SK-N-SH (cell line): ENCODE measurements around the gene TSPAN8. TPM values are rescaled to one million over a fixed set of nuclear protein-coding genes. Genes with fewer than 3 reads are reported as not detected.

Experiments used
- CTCF ChIA-PET: fragments of 300-600, 350-600 bp; formaldehyde crosslinking; extraction: SDS; loops from one replicate; lab custom pipeline; 2021; lab: Yijun Ruan, JAX
- POLR2A ChIA-PET: fragments of 350-600 bp; sonication (Branson Sonifier 250); formaldehyde crosslinking; extraction: SDS; loops from one replicate; lab custom pipeline; 2020; ENCODE audit warnings: antibody characterized with exemption, inconsistent platforms; lab: Yijun Ruan, JAX
- DNase-seq: peaks from one replicate; pipeline ENCODE4 v3.0.0; 2012
- H2AFZ ChIP-seq: fragments of 200-600 bp; sonication (generic); 2 replicates; pipeline ENCODE4 v1.8.1; 2016; ENCODE audit warnings: antibody characterized with exemption, mild to moderate bottlenecking, low read depth
- H3F3A ChIP-seq: fragments of 200-600 bp; sonication (generic); replicated peaks from 2 replicates; pipeline ENCODE3; 2016; ENCODE audit warnings: antibody characterized with exemption, mild to moderate bottlenecking; ENCODE audit not compliant: insufficient read depth
- H3K27ac ChIP-seq, 2 experiments: fragments of 200-500 bp in 1 of 2; fragments of 200-600 bp in 1 of 2; sonication (Bioruptor generic) in 1 of 2; sonication (generic), shearing (Covaris generic) in 1 of 2; 2 replicates each; pipeline versions ENCODE4 v1.5.1 to v1.6.1; 2014 to 2016; ENCODE audit warnings: low read depth in 2 of 2, inconsistent platforms in 1 of 2, low read length in 1 of 2, mild to moderate bottlenecking in 1 of 2, mixed read lengths in 1 of 2
- H3K27me3 ChIP-seq: fragments of 200-600 bp; sonication (generic), shearing (Covaris generic); 2 replicates; pipeline ENCODE4 v1.6.1; 2016; ENCODE audit warnings: mixed run types; ENCODE audit not compliant: insufficient read depth
- H3K36me3 ChIP-seq, 2 experiments: fragments of 200-500 bp in 1 of 2; fragments of 200-600 bp in 1 of 2; sonication (Bioruptor generic) in 1 of 2; sonication (generic) in 1 of 2; replicated peaks in 1 of 2; 2 replicates each; pipeline versions ENCODE3 to v1.5.1; 2014 to 2016; ENCODE audit warnings: low read length in 1 of 2, mild to moderate bottlenecking in 1 of 2; ENCODE audit not compliant: insufficient read depth in 2 of 2, control insufficient read depth in 1 of 2
- H3K4me1 ChIP-seq, 2 experiments: fragments of 200-500 bp in 1 of 2; fragments of 200-600 bp in 1 of 2; sonication (Bioruptor generic) in 1 of 2; sonication (generic), shearing (Covaris generic) in 1 of 2; 2 replicates each; pipeline versions ENCODE4 v1.5.1 to v1.6.1; 2014 to 2016; ENCODE audit warnings: low read depth in 1 of 2, low read length in 1 of 2, mixed run types in 1 of 2; ENCODE audit not compliant: insufficient read depth in 2 of 2, control insufficient read depth in 1 of 2
- H3K4me2 ChIP-seq: fragments of 200-600 bp; sonication (generic), shearing (Covaris generic); 2 replicates; pipeline ENCODE4 v1.6.1; 2017; ENCODE audit warnings: mixed run types
- H3K4me3 ChIP-seq, 2 experiments: fragments of 200-500 bp in 1 of 2; fragments of 200-600 bp in 1 of 2; sonication (Bioruptor generic) in 1 of 2; sonication (generic), shearing (Covaris generic) in 1 of 2; 2 replicates each; pipeline versions ENCODE4 v1.5.1 to v1.8.1; 2014 to 2016; ENCODE audit warnings: low read depth in 2 of 2, inconsistent platforms in 1 of 2, low read length in 1 of 2, mild to moderate bottlenecking in 1 of 2, mixed read lengths in 1 of 2, moderate library complexity in 1 of 2
- H3K79me2 ChIP-seq: fragments of 200-600 bp; sonication (generic); 2 replicates; pipeline ENCODE4 v1.8.1; 2017; ENCODE audit warnings: mild to moderate bottlenecking; ENCODE audit not compliant: insufficient read depth
- H3K9ac ChIP-seq: fragments of 200-600 bp; sonication (generic); 2 replicates; pipeline ENCODE4 v1.6.1; 2017; ENCODE audit warnings: mixed run types
- H3K9me2 ChIP-seq: fragments of 200-600 bp; sonication (generic); 2 replicates; pipeline ENCODE4 v1.6.1; 2017; ENCODE audit warnings: mixed run types
- H3K9me3 ChIP-seq: fragments of 200-600 bp; sonication (generic); 2 replicates; pipeline ENCODE4 v1.6.1; 2017; ENCODE audit warnings: mixed run types, mild to moderate bottlenecking, moderate library complexity
- H4K20me1 ChIP-seq: fragments of 200-600 bp; sonication (generic); 2 replicates; pipeline ENCODE4 v1.6.1; 2017; ENCODE audit warnings: mild to moderate bottlenecking, mixed run types; ENCODE audit not compliant: insufficient read depth
- CHD2 ChIP-seq: fragments of 150-350 bp; IDR thresholded peaks from 2 replicates; pipeline ENCODE4 v1.6.1; 2018; ENCODE audit warnings: low read length; ENCODE audit not compliant: partially characterized antibody
- CTCF ChIP-seq: fragments of 200-600 bp; sonication (generic); IDR thresholded peaks from 2 replicates; pipeline ENCODE4 v1.6.1; 2017; ENCODE audit warnings: antibody characterized with exemption, mild to moderate bottlenecking, moderate library complexity
- ELF1 ChIP-seq: IDR thresholded peaks from 2 replicates; pipeline ENCODE4 v1.4.0; 2012
- EP300 ChIP-seq, 2 experiments: IDR thresholded peaks; 2 replicates each; pipeline versions ENCODE4 v1.4.0 to v1.6.1; 2012; ENCODE audit warnings: borderline replicate concordance in 1 of 2, low read depth in 1 of 2, low read length in 1 of 2
- FOXM1 ChIP-seq: IDR thresholded peaks from 2 replicates; pipeline ENCODE4 v1.4.0; 2012; ENCODE audit warnings: low read depth, mild to moderate bottlenecking
- GABPA ChIP-seq: IDR thresholded peaks from 2 replicates; pipeline ENCODE4 v1.4.0; 2012; ENCODE audit warnings: low read depth, mild to moderate bottlenecking
- GATA2 ChIP-seq: sonication (generic); formaldehyde crosslinking; IDR thresholded peaks from 2 replicates; pipeline ENCODE4 v1.5.0; 2020; ENCODE audit warnings: mild to moderate bottlenecking, missing genetic modification reagents
- IRF3 ChIP-seq: fragments of 150-350 bp; IDR thresholded peaks from 2 replicates; pipeline ENCODE4 v1.6.1; 2016; ENCODE audit warnings: mild to moderate bottlenecking, low read depth, low read length
- JUND ChIP-seq: IDR thresholded peaks from 2 replicates; pipeline ENCODE4 v1.4.0; 2012
- MEF2A ChIP-seq: IDR thresholded peaks from 2 replicates; pipeline ENCODE4 v1.4.0; 2012; ENCODE audit warnings: low read depth, borderline replicate concordance
- MXI1 ChIP-seq: IDR thresholded peaks from 2 replicates; pipeline ENCODE4 v1.6.1; 2012; ENCODE audit warnings: mild to moderate bottlenecking, low read depth, low read length, improper control_type of control experiment
- NRF1 ChIP-seq: IDR thresholded peaks from 2 replicates; pipeline ENCODE4 v1.6.1; 2012; ENCODE audit warnings: low read depth, mild to moderate bottlenecking, low read length
- RAD21 ChIP-seq: IDR thresholded peaks from 2 replicates; pipeline ENCODE4 v1.6.1; 2012; ENCODE audit warnings: mild to moderate bottlenecking, low read length
- RCOR1 ChIP-seq: fragments of 150-350 bp; IDR thresholded peaks from 2 replicates; pipeline ENCODE4 v1.6.1; 2017; ENCODE audit warnings: antibody characterized with exemption, low read length
- RFX5 ChIP-seq: IDR thresholded peaks from 2 replicates; pipeline ENCODE4 v1.6.1; 2012; ENCODE audit warnings: mild to moderate bottlenecking, improper control_type of control experiment, low read length
- SIN3A ChIP-seq: IDR thresholded peaks from 2 replicates; pipeline ENCODE4 v1.6.1; 2012; ENCODE audit warnings: low read depth, mild to moderate bottlenecking, low read length, moderate library complexity, borderline replicate concordance
- SMC3 ChIP-seq: IDR thresholded peaks from 2 replicates; pipeline ENCODE4 v1.6.1; 2012; ENCODE audit warnings: low read depth, low read length, improper control_type of control experiment
- TAF1 ChIP-seq: IDR thresholded peaks from 2 replicates; pipeline ENCODE4 v1.6.1; 2012; ENCODE audit warnings: low read depth, mild to moderate bottlenecking, low read length, moderate library complexity, borderline replicate concordance
- TCF12 ChIP-seq: IDR thresholded peaks from 2 replicates; pipeline ENCODE4 v1.4.0; 2012
- TEAD4 ChIP-seq: IDR thresholded peaks from 2 replicates; pipeline ENCODE4 v1.4.0; 2012; ENCODE audit warnings: mild to moderate bottlenecking, borderline replicate concordance; ENCODE audit not compliant: insufficient read depth
- WGBS: methylation state at CpG from one replicate; pipeline ENCODE4 v1.1.6; 2017; ENCODE audit warnings: low lambda C conversion rate; 5-methylcytosine and 5-hydroxymethylcytosine counted together
- polyA plus RNA-seq, 3 experiments: library from polyadenylated mRNA; depleted of rRNA; stranded (reverse); fragments of >200 nt; gene quantifications; 2 replicates each; pipeline ENCODE4 v1.2.3, GENCODE V29; 2012
- TF ChIP-seq, protein P1 (sequence below): IDR thresholded peaks from 2 replicates; pipeline ENCODE4 v1.4.0; 2012; ENCODE audit warnings: low read depth, borderline replicate concordance
- TF ChIP-seq, protein P2 (sequence below): IDR thresholded peaks from 2 replicates; pipeline ENCODE4 v1.6.1; 2012; ENCODE audit warnings: mild to moderate bottlenecking, low read depth, low read length, moderate library complexity

Gene TSPAN8
- polyA plus RNA-seq, 1 of the 3 experiments (the other 2 are of a cell fraction), result 0.31 TPM

DNA sequence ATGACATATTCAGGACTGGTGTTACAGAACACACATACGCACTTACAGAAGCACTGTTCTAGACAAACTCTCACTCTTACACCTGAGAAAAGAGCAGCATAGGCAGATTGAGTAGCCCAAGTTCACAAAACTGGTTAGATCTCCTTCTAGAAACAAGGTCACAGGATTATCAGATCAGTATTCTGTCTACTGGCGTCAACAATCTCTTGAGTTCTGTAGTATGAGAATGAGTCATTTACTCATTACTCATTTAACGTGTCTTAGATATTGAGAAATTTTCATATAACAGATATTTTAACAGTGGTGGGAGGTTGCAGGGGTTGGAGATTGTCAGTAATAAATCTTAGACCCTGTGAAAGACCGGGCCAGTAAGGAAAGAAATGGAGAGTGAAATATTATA, 2.8 kb upstream of the TSPAN8 start:
- no peaks in the 10 kb centered on the region for H3K27me3 ChIP-seq
- POLR2A ChIA-PET, result no interaction called here
- H3K4me1 ChIP-seq, result peaks cover 5 to 6% of the 10 kb centered on the region in 2 experiments; a peak in 3 of 4 replicates
- no peak for DNase-seq
- H3K4me3 ChIP-seq, result no peak overlapping the region
- no peak overlapping the region for H2AFZ ChIP-seq
- no peaks in the 10 kb centered on the region for H4K20me1 ChIP-seq
- H3K9me2 ChIP-seq, result no peaks in the 10 kb centered on the region
- H3F3A ChIP-seq, result no peaks in the 10 kb centered on the region
- no peaks in the 10 kb centered on the region for H3K36me3 ChIP-seq
- no peak for TF ChIP-seq MXI1
- no peak for TF ChIP-seq FOXM1
- no peak for TF ChIP-seq ELF1
- no peak for TF ChIP-seq NRF1
- no peak for TF ChIP-seq MEF2A
- TF ChIP-seq, protein P1, sequence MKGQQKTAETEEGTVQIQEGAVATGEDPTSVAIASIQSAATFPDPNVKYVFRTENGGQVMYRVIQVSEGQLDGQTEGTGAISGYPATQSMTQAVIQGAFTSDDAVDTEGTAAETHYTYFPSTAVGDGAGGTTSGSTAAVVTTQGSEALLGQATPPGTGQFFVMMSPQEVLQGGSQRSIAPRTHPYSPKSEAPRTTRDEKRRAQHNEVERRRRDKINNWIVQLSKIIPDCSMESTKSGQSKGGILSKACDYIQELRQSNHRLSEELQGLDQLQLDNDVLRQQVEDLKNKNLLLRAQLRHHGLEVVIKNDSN, result no peak
- no peak for TF ChIP-seq GABPA
- TF ChIP-seq, protein P2, sequence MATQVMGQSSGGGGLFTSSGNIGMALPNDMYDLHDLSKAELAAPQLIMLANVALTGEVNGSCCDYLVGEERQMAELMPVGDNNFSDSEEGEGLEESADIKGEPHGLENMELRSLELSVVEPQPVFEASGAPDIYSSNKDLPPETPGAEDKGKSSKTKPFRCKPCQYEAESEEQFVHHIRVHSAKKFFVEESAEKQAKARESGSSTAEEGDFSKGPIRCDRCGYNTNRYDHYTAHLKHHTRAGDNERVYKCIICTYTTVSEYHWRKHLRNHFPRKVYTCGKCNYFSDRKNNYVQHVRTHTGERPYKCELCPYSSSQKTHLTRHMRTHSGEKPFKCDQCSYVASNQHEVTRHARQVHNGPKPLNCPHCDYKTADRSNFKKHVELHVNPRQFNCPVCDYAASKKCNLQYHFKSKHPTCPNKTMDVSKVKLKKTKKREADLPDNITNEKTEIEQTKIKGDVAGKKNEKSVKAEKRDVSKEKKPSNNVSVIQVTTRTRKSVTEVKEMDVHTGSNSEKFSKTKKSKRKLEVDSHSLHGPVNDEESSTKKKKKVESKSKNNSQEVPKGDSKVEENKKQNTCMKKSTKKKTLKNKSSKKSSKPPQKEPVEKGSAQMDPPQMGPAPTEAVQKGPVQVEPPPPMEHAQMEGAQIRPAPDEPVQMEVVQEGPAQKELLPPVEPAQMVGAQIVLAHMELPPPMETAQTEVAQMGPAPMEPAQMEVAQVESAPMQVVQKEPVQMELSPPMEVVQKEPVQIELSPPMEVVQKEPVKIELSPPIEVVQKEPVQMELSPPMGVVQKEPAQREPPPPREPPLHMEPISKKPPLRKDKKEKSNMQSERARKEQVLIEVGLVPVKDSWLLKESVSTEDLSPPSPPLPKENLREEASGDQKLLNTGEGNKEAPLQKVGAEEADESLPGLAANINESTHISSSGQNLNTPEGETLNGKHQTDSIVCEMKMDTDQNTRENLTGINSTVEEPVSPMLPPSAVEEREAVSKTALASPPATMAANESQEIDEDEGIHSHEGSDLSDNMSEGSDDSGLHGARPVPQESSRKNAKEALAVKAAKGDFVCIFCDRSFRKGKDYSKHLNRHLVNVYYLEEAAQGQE, result no peak
- no peak for TF ChIP-seq GATA2
- TF ChIP-seq RFX5, result no peak
- TF ChIP-seq TAF1, result no peak
- no peak for TF ChIP-seq TCF12
- no peak for TF ChIP-seq JUND
- TF ChIP-seq RCOR1, result no peak
- no peak for TF ChIP-seq SMC3
- H3K9me3 ChIP-seq, result no peaks in the 10 kb centered on the region
- no peaks in the 10 kb centered on the region for H3K79me2 ChIP-seq
- CTCF ChIA-PET, result no interaction called here
- H3K27ac ChIP-seq, result no peak overlapping the region
- no peak overlapping the region for H3K9ac ChIP-seq
- 49% methylated on average over 4 of the region's 4 CpGs for WGBS
- no peak overlapping the region for H3K4me2 ChIP-seq

DNA sequence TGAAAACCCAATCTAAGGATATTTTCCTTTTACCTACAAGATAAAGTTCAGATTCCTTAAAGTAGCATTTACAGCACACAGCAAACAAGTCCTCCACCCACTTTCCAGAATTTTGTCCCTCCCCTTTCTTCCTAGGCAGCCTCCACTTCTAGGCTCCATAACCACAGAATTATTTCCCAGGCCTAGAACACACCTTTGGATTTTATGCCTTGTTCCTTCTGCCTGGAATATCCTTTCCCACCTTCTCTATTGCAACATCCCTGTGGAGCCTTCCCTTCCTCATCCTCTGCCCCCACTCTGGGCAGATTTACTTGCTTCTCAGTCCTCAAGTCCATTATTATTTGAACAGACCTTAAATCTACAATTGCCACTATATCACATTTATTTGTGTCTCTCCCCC, 2.1 kb upstream of the TSPAN8 start:
- DNase-seq, result no peak
- Histone ChIP-seq H3K4me1 (peaks cover 5 to 6% of the 10 kb centered on the region in 2 experiments; a peak in 3 of 4 replicates), H3K27me3 (no peaks in the 10 kb centered on the region), H2AFZ (no peak overlapping the region), H3K36me3 (no peaks in the 10 kb centered on the region), H3K9me3 (no peaks in the 10 kb centered on the region), H3K27ac (no peak overlapping the region), H3K4me2 (no peak overlapping the region), H3K9me2 (no peaks in the 10 kb centered on the region), H4K20me1 (no peaks in the 10 kb centered on the region), H3K4me3 (no peak overlapping the region), H3F3A (no peaks in the 10 kb centered on the region), H3K79me2 (no peaks in the 10 kb centered on the region), H3K9ac (no peak overlapping the region)
- CTCF ChIA-PET, result no interaction called here
- POLR2A ChIA-PET, result no interaction called here
- TF ChIP-seq SIN3A (no peak), JUND (no peak), RCOR1 (no peak), GATA2 (no peak), RAD21 (no peak), IRF3 (no peak), TAF1 (no peak), TEAD4 (no peak), TCF12 (no peak), CTCF (no peak), EP300 (IDR thresholded peaks at IDR 0.05; ENCODE audit: borderline replicate concordance in 1 of 2, low read depth in 1 of 2, low read length in 1 of 2) (no peak), MXI1 (no peak), CHD2 (no peak)
